Activated CD8-positive, alpha-beta T cell treated with anti-CD3 and anti-CD28 coated beads for 36 hours (primary cell): ENCODE data around the gene OBSCN. TPM values are rescaled to one million over a fixed set of nuclear protein-coding genes. Genes with fewer than 3 reads are reported as not detected.

Experiments used
- ATAC-seq: fragments of 200-7000 bp; cut with Tn5 transposase; one replicate; pipeline ENCODE4 v1.10.0; 2021; ENCODE audit warnings: mild to moderate bottlenecking, moderate library complexity
- CTCF ChIA-PET: fragments of 350-600 bp; sonication (Branson Sonifier 250); formaldehyde crosslinking; loops from one replicate; lab custom pipeline; 2021; ENCODE audit warnings: antibody characterized with exemption; lab: Charles Lee
- POLR2A ChIA-PET: fragments of 350-600 bp; sonication (Branson Sonifier 250); formaldehyde crosslinking; loops from one replicate; lab custom pipeline; 2021; ENCODE audit warnings: antibody characterized with exemption; lab: Charles Lee
- DNase-seq: peaks from one replicate; pipeline ENCODE4 v3.0.0-alpha.2; 2020
- H3K27ac Mint-ChIP-seq: one replicate; pipeline ENCODE4 v1.8.0; 2021; ENCODE audit warnings: mild to moderate bottlenecking, mixed read lengths
- H3K27me3 Mint-ChIP-seq: one replicate; pipeline ENCODE4 v1.8.0; 2021; ENCODE audit warnings: mixed read lengths
- H3K36me3 Mint-ChIP-seq: one replicate; pipeline ENCODE4 v1.8.0; 2021; ENCODE audit warnings: low read depth, mixed read lengths
- H3K4me1 Mint-ChIP-seq: one replicate; pipeline ENCODE4 v1.8.0; 2021; ENCODE audit warnings: low read depth, mixed read lengths
- H3K4me3 Mint-ChIP-seq: one replicate; pipeline ENCODE4 v1.8.0; 2021; ENCODE audit warnings: mild to moderate bottlenecking, moderate library complexity, mixed read lengths
- H3K9me3 Mint-ChIP-seq: one replicate; pipeline ENCODE4 v1.8.0; 2021; ENCODE audit warnings: mixed read lengths
- CTCF ChIP-seq: fragments of 200-600 bp; IDR thresholded peaks from one replicate; pipeline ENCODE4 v1.8.0; 2022; ENCODE audit warnings: antibody characterized with exemption, mild to moderate bottlenecking
- intact Hi-C: fragments of 100-400 bp; cut with micrococcal nuclease; formaldehyde crosslinking; loops from one replicate; pipeline ENCODE4 v1.10.0; 2022
- total RNA-seq, 2 experiments: library from RNA; stranded (reverse); gene quantifications; one replicate each; pipeline ENCODE4 v1.2.3, GENCODE V29; 2021

OBSCN gene
- total RNA-seq, 2 experiments from 2014 or later: 21.6 to 23.7 TPM

DNA sequence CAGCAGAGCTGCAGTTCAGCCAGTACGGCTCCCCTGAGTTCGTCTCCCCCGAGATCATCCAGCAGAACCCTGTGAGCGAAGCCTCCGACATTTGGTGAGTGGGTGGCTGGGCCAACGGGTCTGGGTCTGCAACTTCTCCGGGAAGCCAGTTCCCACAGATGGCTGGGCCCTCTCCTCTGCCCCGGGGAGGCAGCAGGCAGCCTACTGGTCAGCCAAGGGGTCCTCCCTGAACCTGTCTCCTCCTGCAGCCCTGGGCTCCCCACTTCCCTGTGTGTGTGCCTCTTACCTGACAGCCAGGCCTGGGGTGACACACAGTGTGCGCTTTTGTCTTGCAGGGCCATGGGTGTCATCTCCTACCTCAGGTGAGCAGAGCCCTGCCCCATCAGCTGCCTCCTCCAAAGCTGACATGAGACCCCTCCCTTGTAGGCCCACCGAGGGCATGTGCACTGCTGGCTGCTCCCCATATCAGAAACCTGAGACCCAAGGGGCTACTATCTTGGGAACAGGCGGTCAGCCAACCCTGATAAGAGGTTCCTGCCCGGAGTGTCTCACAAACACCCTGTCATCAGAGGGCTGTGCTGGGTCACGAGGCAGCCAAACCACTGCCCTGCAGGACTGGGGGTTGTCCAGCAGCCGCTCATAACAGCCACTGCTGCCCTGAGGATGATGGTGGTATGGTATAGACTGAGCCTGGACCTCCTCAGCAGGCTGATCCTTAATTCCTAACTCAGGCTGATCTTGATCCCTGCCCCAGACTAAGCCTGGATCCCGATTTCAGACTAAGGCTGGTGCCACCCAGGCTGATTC lies 161.2 kb downstream of the OBSCN start:
- TF ChIP-seq CTCF: no peak
- DNase-seq (peak; percentile 1), ATAC-seq (no peak)
- no peaks in the 10 kb centered on the region for H3K27me3 Mint-ChIP-seq
- H3K4me1 Mint-ChIP-seq: no peaks in the 10 kb centered on the region
- H3K9me3 Mint-ChIP-seq: no peaks in the 10 kb centered on the region
- ChIA-PET POLR2A (no interaction called here), CTCF (no interaction called here)
- H3K27ac Mint-ChIP-seq: no peak overlapping the region
- no peaks in the 10 kb centered on the region for H3K36me3 Mint-ChIP-seq
- H3K4me3 Mint-ChIP-seq: no peak overlapping the region
- intact Hi-C loops: no loop called here

- Mint-ChIP-seq H3K27me3 (no peaks in the 10 kb centered on the region), H3K27ac (no peak overlapping the region), H3K4me3 (no peak overlapping the region), H3K9me3 (no peaks in the 10 kb centered on the region), H3K36me3 (no peaks in the 10 kb centered on the region), H3K4me1 (no peaks in the 10 kb centered on the region)
- ChIA-PET CTCF (no interaction called here), POLR2A (interaction anchor here (0.9 kb wide), 1 partner anchor 12 kb away, joined by 4 read pairs; no protein-coding TSS in a partner anchor)
- ATAC-seq (no peak), DNase-seq (no peak)
- intact Hi-C loops: no loop called here
- TF ChIP-seq CTCF: no peak
Observed at GRCh38 chr1:228369608-228370438, 162.0 kb downstream of the OBSCN start.

DNA sequence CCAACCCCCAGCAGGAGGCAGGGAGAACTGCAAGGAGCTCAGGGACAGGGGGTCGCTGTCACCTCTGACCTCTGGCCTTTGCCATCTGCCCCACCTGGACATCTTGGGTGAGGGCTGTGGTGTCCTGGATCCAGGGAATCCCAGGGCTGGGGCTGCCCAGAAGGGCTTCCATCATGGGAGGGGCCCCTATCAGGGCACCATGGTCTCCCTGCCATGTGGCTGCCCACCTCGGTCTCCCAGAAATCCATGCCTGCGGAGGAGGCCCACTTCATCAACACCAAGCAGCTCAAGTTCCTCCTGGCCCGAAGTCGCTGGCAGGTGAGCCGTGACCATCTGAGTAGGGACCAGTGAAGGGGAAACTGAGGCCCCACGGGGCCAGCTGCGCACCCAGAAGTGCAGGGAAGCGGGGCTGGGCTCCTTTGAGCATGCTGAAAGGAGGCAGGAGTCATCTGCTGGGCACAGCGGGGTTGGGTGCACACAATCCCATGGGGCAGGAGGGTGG lies 162.6 kb downstream of the OBSCN start:
- intact Hi-C loops: no loop called here
- POLR2A ChIA-PET: interaction anchor here (0.9 kb wide), 1 partner anchor 11 kb away, joined by 4 read pairs; no protein-coding TSS in a partner anchor
- Mint-ChIP-seq H3K27ac (no peak overlapping the region), H3K4me3 (no peak overlapping the region), H3K4me1 (no peaks in the 10 kb centered on the region), H3K27me3 (no peaks in the 10 kb centered on the region), H3K36me3 (no peaks in the 10 kb centered on the region), H3K9me3 (no peaks in the 10 kb centered on the region)
- TF ChIP-seq CTCF: no peak
- DNase-seq (no peak), ATAC-seq (no peak)
- CTCF ChIA-PET: no interaction called here

- ChIA-PET POLR2A (interaction anchor here (0.9 kb wide), 1 partner anchor 10 kb away, joined by 4 read pairs; no protein-coding TSS in a partner anchor), CTCF (no interaction called here)
- H3K27me3 Mint-ChIP-seq: no peaks in the 10 kb centered on the region
- H3K36me3 Mint-ChIP-seq: no peaks in the 10 kb centered on the region
- no peak for ATAC-seq
- intact Hi-C loops: no loop called here
- no peak overlapping the region for H3K4me3 Mint-ChIP-seq
- H3K9me3 Mint-ChIP-seq: no peaks in the 10 kb centered on the region
- no peak overlapping the region for H3K27ac Mint-ChIP-seq
- no peak for DNase-seq
- no peak for TF ChIP-seq CTCF
- H3K4me1 Mint-ChIP-seq: no peaks in the 10 kb centered on the region
Observed at GRCh38 chr1:228370941-228371740, 163.3 kb downstream of the OBSCN start.
